DMS53 treated with DMSO at 0.1 percent for 48 hours (cell line): ENCODE measurements around the gene CUX1.
"Not testable (repeated sequence)": the region's sequence is repeated elsewhere in the genome, so short reads cannot be mapped to it uniquely, and the experiment has no call there.

ENCODE experiments used
- DNase-seq: peaks from one replicate; lab custom pipeline; 2025; ENCODE audit not compliant: unreplicated experiment; lab: John Stamatoyannopoulos, UW

The CUX1 gene

DNA sequence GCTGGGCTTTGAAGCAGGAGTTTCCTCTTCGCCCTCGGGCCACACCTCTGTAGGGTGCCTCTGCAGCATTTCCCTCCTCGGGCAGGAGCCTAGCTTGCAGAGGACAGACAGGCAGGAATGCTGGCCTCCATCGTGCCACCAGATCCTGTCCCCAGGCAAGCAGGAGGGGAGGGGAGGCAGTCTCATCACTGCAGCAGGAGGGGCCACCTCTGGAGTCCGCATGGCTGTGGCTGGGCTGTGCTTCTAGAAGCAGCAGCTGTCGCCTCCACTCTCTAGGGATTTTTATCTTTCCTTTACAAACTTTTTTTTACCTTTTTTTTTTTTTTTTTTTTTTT is 181.4 kb downstream of the CUX1 start:
- no peak for DNase-seq

DNA sequence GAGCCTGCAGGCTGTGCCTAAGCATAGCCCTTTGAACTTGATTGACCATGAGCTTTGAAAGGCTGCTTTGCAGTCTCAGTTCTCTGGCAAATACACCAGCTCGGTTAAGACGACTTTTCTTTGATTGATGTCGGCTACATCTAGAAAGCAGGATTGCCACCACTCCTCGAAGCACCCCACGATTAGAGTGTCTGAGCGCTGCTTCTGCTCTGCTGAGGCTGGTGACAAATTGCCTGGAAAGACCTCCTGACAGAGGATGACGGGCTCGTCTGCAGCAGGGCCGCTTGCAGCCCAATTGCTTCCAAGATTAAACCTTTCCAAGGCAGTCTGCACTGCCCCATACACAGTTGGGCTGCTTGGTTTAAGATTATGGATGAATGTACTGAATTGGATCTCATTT is 182.0 kb downstream of the CUX1 start:
- DNase-seq = no peak

DNA sequence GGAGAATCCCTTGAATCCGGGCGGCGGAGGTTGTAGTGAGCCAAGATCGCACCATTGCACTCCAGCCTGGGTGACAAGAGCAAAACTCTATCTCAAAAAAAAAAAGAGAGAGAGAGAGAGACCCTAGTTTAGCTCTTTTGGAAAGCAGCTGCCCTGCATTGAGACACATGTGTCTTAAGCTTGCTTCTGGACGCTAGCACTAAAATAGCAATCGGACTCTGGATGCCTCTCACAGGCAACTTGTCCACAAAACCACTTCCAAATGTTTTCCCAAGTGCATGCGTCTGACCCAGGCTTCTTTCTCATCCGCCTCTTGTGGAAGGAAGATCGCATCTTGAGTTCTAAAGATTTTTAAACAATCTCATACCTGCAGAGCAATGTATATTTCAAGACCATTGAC is 182.7 kb downstream of the CUX1 start:
- no peak for DNase-seq

- no peak for DNase-seq
Measured at GRCh38 chr7:102004229-102004628, 186.8 kb downstream of the CUX1 start.

- no peak for DNase-seq
Measured at GRCh38 chr7:102004848-102005247, 187.4 kb downstream of the CUX1 start.

DNA sequence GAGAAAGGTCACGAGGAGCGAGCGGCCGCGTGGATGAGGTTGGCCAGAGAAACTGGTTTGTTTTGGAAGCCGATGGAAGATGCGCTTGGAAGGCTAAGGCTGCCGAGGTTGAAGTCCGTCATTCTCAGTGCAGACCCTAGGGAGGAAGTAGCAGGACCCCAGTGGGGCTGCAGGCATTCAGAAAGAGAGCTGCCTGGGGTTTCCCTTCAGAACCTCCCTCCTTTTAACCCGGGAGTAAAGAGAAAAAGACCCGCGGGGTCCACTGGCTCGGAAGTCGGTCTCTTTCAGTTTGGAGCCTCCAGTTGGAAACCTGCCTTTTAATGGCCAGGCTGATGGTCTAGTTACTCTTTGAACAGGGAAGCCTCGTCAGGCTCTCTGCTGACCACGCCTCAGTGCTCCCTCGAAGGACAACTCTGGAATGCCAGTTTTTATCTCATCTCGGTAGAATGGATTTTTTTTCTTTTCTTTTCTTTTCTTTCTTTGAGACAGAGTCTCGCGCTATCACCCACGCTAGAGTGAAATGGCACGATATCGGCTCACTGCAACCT is 188.6 kb downstream of the CUX1 start:
- no peak for DNase-seq

- DNase-seq = no peak
Measured at GRCh38 chr7:102006695-102007094, 189.3 kb downstream of the CUX1 start.

- no peak for DNase-seq
Measured at GRCh38 chr7:102008535-102009262, 191.3 kb downstream of the CUX1 start.

DNA sequence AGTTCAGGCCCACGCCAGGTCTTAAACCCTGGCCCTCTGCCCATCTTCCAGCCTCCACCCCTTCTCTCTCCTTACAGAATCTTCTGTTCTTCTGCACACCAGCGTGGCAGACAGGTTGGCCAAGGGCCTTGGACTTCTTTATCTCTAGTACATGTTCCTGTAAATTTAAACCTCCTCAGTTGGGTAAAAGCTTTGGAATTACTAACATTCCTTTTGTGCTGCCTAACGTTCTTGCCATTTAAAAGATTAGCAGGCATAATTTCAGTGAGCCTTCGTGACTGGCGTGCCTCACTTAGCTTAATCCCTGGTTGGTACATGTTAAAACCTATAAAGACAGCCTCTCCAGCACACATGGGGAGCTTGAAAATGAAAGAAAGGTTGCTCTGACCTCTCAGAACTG is 192.2 kb downstream of the CUX1 start:
- no peak for DNase-seq

- not testable (repeated sequence) for DNase-seq
Measured at GRCh38 chr7:102012112-102012830, 194.8 kb downstream of the CUX1 start.

DNA sequence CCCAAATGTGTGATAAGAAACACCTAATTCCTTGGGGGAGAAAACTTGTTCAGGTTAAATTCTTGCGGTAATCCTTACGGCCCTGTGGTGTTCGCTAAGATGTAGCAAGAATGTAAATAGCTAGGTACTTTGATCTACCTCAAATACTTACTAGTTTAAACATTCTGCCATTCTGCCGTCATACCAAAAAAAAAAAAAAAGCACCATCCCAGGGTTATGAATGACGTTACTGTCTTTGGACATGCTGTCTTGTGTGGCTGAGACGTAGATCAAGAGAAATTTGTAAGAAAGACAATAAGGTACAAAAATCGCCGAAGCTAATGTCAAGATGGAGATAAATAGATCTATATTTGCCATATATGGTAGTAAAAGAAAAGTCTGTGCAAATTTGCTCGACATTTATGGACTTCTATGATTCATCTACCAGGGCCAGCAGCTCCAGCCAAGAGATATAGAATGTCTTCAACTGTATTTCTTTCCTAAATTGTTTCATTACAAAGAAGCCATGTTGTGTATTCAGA is 195.6 kb downstream of the CUX1 start:
- DNase-seq = no peak

- no peak for DNase-seq
Measured at GRCh38 chr7:102018876-102019275, 201.4 kb downstream of the CUX1 start.

DNA sequence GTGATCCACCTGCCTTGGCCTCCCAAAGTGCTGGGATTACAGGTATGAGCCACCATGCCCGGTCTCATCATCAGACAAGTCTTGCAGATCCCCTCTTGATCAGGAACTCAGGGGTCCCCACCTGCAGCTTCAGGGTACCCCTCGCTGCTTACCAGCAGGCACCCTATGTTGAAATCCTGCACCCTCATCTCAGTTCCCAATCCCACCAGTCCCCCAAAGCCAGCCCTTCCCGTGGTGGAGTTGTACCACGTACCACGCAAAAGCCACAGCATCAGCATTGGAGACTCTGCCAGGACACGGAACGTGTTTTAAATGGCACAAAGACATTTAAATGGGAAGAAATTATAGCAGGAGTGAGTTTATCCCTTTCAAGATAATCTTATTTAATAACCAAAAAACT is 202.0 kb downstream of the CUX1 start:
- no peak for DNase-seq

DNA sequence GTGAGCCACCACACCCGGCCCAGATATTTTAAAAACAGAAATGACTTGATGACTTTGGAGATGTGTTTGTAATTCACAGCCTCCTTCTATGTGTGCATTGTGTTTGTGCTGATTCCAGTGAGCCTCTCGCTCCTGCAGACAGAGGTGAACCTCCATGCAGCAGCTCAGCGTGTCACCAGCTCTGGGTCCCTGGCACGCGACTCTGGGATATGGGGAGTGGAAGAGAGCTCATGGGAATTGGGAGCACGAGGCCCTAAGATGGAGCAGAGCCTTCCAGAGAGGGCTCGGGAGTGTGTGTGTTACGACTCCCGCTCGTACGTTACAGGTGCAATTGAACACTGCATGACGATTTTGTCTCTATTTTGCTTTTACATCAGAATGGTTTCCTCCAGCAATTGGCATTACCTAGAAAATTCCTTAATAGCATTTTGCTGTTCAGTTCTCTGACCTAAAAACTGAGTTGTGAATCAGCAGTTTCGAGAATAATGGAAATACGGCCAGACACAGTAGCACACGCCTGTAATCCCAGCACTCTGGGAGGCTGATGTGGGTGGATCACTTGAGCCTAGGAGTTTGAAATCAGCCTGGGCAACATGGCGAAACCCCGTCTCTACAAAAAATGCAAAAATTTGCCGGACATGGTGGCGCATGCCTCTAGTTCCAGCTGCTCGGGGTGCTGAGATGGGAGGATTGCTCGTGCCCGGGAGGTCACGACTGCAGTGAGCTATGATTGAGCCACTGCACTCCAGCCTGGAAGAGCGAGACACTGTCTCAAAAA is 204.6 kb downstream of the CUX1 start:
- no peak for DNase-seq

- DNase-seq = no peak
Measured at GRCh38 chr7:102024005-102024768, 206.8 kb downstream of the CUX1 start.

DNA sequence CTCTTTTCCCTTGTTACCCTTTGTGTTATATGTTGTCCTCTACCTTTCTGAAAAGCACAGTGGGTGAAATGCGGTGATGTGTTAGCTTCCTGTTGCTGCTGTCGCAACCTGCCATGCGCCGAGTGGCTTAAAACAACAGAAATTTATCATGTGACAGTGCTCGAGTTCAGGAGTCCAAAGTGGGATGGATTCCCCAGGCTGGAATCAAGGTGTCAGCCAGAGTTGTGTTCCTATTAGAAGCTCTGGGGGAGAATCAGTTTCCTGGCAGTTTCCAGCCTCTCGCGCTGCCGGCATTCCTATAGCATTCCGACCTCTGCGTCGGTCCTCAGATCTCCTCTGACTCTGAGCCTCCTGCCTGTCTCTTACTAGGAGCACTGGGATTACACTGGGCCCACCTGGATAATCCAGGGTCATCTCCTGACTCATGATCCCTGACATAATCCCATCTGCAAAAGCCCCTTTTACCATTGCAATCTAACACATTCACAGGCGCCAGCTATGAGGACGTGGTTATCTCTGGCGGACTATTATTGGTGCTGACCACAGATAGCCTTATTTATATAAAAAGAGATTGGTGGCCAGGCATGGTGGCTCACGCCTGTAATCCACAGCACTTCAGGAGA is 207.5 kb downstream of the CUX1 start:
- no peak for DNase-seq

GRCh38 chr7:102025777-102026176 is 208.4 kb downstream of the CUX1 start:
- DNase-seq = not testable (repeated sequence)

GRCh38 chr7:102028206-102028826 is 210.9 kb downstream of the CUX1 start:
- no peak for DNase-seq

DNA sequence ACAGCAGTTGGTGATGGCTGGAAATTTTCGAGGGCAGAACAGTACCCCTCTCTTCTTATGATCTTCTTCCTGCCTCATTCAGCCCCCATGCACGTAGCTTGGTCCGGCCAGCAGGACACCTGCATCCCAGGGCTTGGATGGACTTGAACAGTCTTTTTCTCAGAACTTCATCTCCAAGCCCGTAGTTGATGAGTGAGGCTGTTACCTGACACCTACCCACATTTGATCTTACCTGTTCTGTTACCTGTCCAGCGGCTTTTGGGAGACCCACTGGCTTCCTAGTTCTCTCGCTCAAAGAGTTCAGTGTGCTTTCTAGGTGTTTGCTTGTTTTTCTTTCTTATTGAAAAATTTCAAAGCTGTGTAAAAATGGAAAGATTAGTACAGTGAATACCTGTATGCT is 212.2 kb downstream of the CUX1 start:
- no peak for DNase-seq

GRCh38 chr7:102030696-102031095 is 213.3 kb downstream of the CUX1 start:
- DNase-seq = no peak
